Brain microvascular endothelial cell (primary cell): ENCODE measurements around the gene DRAP1.

Experiments used
- DNase-seq: peaks from one replicate; pipeline ENCODE4 v3.0.0-alpha.2; 2020
- H3K27ac ChIP-seq: fragments of 250-450 bp; sonication (Bioruptor Pico); 2 replicates; pipeline ENCODE4 v1.5.1; 2020; ENCODE audit warnings: mild to moderate bottlenecking, moderate library complexity
- H3K27me3 ChIP-seq: fragments of 250-450 bp; sonication (Bioruptor Pico); replicated peaks from 2 replicates; pipeline ENCODE4 v1.5.1; 2020; ENCODE audit warnings: mild to moderate bottlenecking
- H3K36me3 ChIP-seq: fragments of 250-450 bp; sonication (Bioruptor Pico); replicated peaks from 2 replicates; pipeline ENCODE4 v1.5.1; 2020; ENCODE audit warnings: mild to moderate bottlenecking
- H3K4me3 ChIP-seq: 2 replicates; pipeline ENCODE4 v1.5.1; 2011; ENCODE audit warnings: low read depth, mild to moderate bottlenecking, control low read depth, low read length, moderate library complexity
- in situ Hi-C: cut with HindIII; loops from 2 replicates; pipeline ENCODE4 v1.10.0; 2017; ENCODE audit warnings: low sequenced_read_pairs, low pct_ligation_motif_present
- TF ChIP-seq, protein P1 (sequence below): IDR thresholded peaks from 2 replicates; pipeline ENCODE4 v1.5.1; 2011; ENCODE audit warnings: low read depth, mild to moderate bottlenecking, moderate library complexity, low read length, control low read depth, inconsistent platforms; ENCODE audit errors: missing control alignments

DRAP1 gene

DNA sequence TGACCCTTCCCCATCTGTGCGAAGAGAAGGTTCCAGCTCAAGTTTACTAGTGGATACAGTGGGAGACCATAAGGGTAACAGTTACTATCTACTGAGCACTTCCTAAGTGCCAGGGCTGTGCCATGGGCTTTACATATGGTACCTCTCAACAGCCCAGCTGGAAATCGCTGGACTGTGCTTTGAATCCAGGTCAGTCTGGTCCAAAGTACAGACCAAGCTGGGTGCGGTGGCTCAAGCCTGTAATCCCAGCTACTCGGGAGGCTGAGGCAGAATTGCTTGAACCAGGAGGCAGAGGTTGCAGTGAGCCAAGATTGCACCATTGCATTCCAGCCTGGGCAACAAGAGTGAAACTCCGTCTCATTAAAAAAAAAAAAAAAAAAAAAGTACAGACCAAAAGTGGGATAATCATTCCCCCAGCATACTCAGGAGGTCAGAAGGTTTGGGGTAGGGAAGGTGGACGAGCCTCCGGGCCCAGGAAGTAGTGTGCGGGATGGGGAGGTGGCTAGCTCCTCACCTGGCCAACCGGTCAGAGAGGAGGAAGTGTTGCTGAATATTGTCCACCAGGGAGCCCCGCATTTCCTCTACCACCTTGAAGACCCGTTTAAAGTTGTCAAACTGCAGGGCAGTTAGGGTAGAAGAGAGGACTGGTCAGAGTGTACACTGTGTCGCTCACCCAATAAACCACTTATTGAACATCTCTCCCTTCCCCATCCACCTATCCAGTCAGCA lies 33.3 kb upstream of the DRAP1 start:
- in situ Hi-C loops: no loop called here
- Histone ChIP-seq H3K27me3 (no peaks in the 10 kb centered on the region), H3K4me3 (no peak overlapping the region), H3K27ac (no peak overlapping the region), H3K36me3 (peaks cover 42% of the 10 kb centered on the region)
- TF ChIP-seq, protein P1, sequence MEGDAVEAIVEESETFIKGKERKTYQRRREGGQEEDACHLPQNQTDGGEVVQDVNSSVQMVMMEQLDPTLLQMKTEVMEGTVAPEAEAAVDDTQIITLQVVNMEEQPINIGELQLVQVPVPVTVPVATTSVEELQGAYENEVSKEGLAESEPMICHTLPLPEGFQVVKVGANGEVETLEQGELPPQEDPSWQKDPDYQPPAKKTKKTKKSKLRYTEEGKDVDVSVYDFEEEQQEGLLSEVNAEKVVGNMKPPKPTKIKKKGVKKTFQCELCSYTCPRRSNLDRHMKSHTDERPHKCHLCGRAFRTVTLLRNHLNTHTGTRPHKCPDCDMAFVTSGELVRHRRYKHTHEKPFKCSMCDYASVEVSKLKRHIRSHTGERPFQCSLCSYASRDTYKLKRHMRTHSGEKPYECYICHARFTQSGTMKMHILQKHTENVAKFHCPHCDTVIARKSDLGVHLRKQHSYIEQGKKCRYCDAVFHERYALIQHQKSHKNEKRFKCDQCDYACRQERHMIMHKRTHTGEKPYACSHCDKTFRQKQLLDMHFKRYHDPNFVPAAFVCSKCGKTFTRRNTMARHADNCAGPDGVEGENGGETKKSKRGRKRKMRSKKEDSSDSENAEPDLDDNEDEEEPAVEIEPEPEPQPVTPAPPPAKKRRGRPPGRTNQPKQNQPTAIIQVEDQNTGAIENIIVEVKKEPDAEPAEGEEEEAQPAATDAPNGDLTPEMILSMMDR: no peak
- no peak for DNase-seq

DNA sequence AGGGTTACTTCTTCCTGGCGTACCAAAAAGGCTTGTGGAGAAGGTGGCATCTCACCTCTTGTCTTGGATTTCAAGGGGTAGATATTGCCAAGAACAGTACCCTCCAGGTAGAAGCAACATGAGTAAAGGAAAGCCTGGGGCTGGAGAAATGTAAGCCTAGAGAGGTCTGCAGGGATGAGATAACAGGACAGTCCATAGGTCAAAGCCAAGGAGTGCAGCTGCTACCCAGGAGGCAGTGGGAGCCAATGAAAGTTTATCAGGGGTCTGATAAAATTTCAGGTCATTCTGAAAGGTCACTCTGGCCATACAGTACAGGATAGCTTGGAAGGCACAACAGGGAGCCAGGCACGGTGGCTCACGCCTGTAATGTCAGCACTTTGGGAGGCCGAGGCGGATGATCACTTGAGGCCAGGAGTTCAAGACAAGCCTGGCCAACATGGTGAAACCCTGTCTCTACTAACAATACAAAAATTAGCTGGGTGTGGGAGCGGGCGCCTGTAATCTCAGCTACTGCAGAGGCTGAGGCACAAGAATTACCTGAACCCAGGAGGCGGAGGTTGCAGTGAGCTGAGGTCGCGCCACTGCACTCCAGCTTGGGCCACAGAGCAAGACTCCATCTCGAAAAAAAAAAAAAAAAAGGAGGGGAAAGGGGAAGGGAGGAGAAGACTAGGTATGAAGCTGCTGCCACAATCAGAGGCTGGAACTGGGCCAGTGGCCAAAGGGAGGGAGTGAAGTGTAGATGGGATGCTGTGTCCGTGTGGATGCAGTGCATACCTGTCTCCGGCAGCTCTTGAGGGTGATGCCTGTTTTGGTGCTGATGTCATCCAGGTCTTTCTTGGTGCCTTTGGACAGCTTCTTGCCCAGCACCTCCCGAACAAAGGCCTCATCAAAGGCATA lies 32.2 kb upstream of the DRAP1 start:
- DNase-seq: no peak
- in situ Hi-C loops: no loop called here
- H3K27me3 ChIP-seq: no peaks in the 10 kb centered on the region
- peak overlapping the region; percentile 86 for H3K4me3 ChIP-seq
- H3K36me3 ChIP-seq: peaks cover 46% of the 10 kb centered on the region
- H3K27ac ChIP-seq: no peak overlapping the region
- TF ChIP-seq, protein P1: no peak

DNA sequence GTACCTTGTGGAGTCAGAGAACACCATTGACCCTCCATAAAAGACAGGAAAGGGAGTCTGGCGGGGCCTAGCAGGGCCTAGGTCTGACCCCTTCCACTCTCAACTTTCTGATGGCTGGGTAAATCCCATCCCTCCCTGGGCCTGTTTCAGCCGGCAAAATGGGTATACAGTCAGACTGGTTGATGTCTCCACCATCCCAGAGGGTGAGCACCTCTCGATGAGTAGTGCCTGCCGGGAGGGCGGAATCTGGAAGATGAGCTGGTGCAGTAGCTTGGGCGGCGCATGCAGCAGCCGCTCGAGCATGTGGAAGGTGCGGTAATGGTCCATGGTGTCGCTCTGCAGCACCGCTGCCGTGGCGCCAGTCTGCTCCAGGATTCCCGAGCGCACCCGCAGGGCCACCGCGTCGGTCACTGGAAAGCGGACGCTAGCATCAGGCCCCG lies 31.5 kb upstream of the DRAP1 start:
- no peaks in the 10 kb centered on the region for H3K27me3 ChIP-seq
- H3K36me3 ChIP-seq: peaks cover 47% of the 10 kb centered on the region
- in situ Hi-C loops: no loop called here
- TF ChIP-seq, protein P1: no peak
- DNase-seq: no peak
- H3K4me3 ChIP-seq: peak overlapping the region; percentile 86
- peak overlapping the region; percentile 80 for H3K27ac ChIP-seq

DNA sequence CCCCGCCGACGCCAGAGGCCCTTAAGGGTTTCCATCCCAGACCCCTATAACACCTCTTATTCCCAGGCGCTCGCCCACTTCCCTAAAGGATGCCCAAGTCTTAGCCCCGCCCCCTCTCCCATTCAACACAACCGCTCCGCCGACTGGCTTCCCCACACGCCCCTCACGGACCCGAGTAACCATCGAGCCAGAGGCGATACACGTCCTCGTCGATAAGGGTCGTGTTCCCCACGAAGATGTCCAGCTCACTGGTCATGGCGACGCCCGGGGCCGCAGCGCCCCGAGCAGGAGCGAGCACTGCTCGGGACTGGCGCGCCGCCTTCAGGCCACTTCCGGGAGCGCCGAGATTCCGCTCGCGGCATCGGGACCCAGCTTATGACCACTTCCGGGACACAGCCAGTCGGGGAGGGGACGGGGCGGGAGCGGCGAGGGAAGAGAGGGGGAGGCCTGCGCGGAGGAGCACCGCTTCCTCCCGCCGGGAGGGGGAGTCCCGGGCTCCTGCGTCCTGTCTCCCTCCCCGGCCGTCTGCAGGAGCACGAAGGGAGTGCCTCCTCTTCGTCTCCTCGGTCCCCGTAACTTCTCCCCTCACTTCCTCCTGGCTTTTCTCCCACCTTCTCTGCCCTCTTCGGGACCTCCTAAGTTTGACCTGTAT lies 30.9 kb upstream of the DRAP1 start, which contains the start of gene FIBP:
Gene FIBP, minus strand, starts transcription at position 309 of the 652 bp plus-strand sequence. Its CDS starts 53 bp downstream, at position 256.
- Histone ChIP-seq H3K27ac (peak within 1 kb of the TSS; percentile 80), H3K36me3 (peaks cover 45% of the 10 kb centered on the region), H3K4me3 (peak within 1 kb of the TSS; percentile 86), H3K27me3 (no peaks in the 10 kb centered on the region)
- TF ChIP-seq, protein P1: peak; percentile 80
- in situ Hi-C loops: no loop called here
- DNase-seq: peak; percentile 95

DNA sequence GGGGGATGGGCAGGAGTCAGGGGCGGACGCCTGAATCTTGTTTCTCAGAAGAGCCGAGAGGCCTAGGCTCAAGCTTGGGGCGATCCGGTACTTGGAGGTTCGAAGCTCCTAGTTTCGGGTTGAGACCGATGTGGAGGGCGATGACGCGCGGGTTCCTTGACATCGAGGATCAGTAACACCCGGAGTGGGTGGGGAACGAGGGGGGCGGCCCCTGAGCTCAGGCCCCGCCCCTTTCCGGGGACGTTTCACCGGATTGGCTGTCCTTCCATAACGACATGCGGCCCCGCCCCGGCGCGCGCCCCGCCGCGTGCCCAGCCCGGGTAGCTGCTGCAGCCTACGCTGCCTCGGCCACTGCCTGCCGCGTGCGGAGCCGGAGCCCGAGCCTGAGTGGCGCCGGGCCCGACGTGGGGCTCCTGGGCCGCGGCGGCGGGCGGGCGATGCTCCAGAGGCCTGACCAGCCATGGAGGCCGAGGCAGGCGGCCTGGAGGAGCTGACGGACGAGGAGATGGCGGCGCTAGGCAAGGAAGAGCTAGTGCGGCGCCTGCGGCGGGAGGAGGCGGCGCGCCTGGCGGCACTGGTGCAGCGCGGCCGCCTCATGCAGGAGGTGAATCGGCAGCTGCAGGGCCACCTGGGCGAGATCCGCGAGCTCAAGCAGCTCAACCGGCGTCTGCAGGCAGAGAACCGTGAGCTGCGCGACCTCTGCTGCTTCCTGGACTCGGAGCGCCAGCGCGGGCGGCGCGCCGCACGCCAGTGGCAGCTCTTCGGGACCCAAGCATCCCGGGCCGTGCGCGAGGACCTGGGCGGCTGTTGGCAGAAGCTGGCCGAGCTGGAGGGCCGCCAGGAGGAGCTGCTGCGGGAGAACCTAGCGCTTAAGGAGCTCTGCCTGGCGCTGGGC lies 28.7 kb upstream of the DRAP1 start, which contains the start of gene CCDC85B:
Gene CCDC85B, plus strand, starts transcription at position 350 of the 895 bp plus-strand sequence. Its CDS starts 111 bp downstream, at position 461.
- peak within 1 kb of the TSS; percentile 61 for H3K4me3 ChIP-seq
- TF ChIP-seq, protein P1: peak; percentile 22
- peak; percentile 94 for DNase-seq
- H3K36me3 ChIP-seq: peaks cover 41% of the 10 kb centered on the region
- H3K27me3 ChIP-seq: no peaks in the 10 kb centered on the region
- peak within 1 kb of the TSS; percentile 80 for H3K27ac ChIP-seq
- in situ Hi-C loops: no loop called here
